ENCODE data around the gene ZMIZ1. TPM values are rescaled to one million over a fixed set of nuclear protein-coding genes. Genes with fewer than 3 reads are reported as not detected.

ZMIZ1 gene
- total RNA-seq, 1 experiment from 2014 or later = 20.4 TPM

DNA sequence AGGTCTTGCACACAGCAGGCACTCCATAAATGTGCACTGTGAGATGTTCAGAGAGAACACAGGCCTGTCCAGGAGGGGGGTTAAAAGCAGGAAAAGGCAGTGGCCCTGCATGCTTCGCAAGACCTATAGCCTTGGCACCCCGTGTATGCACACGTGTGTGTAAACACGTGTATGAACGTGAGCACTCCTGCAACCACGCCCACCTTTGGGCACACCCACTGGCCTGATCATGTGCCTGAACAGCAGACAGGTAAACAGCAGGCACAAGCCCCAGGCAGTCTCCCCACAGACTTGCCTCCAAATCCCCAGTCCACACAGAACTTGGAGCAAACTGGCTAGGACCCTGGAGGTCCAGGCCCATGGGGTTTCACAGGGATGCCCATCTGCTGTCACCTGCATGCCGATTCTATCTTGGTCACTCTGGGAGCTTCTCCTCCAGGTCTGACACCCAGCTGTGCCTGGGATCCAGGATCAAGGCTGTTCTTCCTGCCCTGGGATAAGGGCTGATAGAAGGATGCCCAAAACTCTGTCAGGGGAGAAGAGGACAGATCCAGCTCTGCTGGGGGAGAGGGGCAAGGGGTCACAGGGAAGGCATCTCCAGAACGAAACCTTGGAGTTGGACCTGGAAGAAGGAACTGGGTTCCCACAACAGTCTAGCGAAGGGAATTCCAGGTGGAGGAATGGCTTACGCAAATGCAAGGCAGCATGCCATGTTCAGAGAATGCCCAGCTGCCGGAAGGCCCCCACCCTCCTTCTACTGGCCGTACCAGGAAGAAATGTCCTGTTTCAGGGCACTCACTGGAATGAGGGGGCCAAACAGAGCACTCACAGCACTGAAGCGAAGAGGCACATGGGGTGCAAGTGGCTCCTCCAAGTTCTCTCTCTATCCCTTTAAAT, 14.3 kb upstream of the ZMIZ1 start:
- peaks cover 2% of the 10 kb centered on the region for H3K27me3 ChIP-seq (ENCODE audit: control insufficient read depth, insufficient read depth, low read length)
- no peak overlapping the region for H3K4me3 ChIP-seq (ENCODE audit: insufficient read depth, low read depth, low read length)
- DNase-seq = peak; percentile 17
- no peaks in the 10 kb centered on the region for H3K36me3 ChIP-seq (replicated peaks; ENCODE audit: control insufficient read depth, insufficient read depth, low read length)

DNA sequence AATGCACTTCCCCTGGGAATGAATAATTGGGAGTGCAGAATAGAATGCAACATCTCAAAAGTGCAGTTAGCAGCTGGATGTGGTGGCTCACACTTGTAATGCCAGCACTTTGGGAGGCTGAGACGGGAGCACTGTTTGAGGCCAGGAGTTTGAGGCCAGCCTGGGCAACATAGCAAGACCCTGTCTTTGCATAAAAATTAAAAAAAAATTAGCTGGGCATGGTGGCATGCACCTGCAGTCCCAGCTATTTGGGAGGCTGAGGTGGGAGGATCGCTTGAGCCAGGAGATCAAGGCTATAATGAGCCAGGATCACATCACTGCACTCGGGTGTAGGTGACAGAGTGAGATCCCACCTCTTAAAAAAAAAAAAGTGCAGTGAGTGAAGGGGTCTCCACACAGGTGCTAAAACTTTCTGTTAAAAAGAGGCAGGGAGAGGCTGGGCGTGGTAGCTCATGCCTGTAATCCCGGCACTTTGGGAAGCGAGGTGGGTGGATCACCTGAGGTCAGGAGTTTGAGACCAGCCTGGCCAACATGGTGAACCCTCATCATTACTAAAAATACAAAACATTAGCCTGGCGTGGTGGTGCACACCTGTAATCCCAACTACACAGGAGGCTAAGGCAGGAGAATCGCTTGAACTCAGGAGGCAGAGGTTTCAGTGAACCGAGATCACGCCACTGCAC, 13.5 kb upstream of the ZMIZ1 start:
- H3K36me3 ChIP-seq (replicated peaks; ENCODE audit: control insufficient read depth, insufficient read depth, low read length) = no peaks in the 10 kb centered on the region
- H3K27me3 ChIP-seq (ENCODE audit: control insufficient read depth, insufficient read depth, low read length) = peaks cover 2% of the 10 kb centered on the region
- no peak overlapping the region for H3K4me3 ChIP-seq (ENCODE audit: insufficient read depth, low read depth, low read length)
- no peak for DNase-seq

DNA sequence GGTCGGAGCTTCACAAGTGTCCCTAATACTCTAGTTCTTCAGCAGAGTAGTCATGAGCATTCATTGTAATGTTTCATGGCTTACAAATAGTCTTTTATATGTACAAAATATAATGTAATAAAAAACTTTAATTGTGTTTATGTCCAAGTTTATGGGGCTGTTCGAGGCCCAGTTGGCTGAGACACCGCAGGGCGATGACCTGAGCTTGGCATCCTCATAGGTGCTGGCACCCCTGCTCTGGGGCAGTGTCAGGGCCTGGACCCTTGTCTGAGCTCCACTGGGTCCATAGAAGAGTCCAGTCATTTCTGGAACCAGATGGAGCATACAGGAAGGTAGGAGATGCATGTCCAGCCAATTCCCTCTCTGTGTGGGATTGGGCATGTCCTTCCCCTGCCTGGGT, 12.9 kb upstream of the ZMIZ1 start:
- Histone ChIP-seq H3K4me3 (ENCODE audit: insufficient read depth, low read depth, low read length) (no peak overlapping the region), H3K27me3 (ENCODE audit: control insufficient read depth, insufficient read depth, low read length) (peaks cover 2% of the 10 kb centered on the region), H3K36me3 (replicated peaks; ENCODE audit: control insufficient read depth, insufficient read depth, low read length) (no peaks in the 10 kb centered on the region)
- DNase-seq = peak; percentile 4

DNA sequence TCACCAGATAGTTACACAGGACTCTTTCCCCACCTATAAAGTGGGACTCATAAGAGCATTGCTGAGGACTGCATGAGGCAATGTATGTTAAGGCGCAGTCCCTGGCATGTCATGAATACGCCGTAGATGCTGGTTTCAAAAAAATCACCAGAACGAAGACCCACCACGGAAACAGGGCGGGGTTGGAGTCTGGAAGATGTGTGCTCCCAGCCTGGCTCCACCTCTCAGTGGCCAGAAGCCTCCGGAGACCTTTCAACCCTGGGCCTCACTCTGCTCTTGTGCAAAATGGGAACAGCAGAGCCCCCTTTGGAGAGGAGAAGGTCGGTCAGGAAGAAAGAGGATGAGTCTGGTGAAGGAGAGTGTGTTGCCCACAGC, 12.4 kb upstream of the ZMIZ1 start:
- Histone ChIP-seq H3K36me3 (replicated peaks; ENCODE audit: control insufficient read depth, insufficient read depth, low read length) (no peaks in the 10 kb centered on the region), H3K27me3 (ENCODE audit: control insufficient read depth, insufficient read depth, low read length) (peaks cover 2% of the 10 kb centered on the region)

DNA sequence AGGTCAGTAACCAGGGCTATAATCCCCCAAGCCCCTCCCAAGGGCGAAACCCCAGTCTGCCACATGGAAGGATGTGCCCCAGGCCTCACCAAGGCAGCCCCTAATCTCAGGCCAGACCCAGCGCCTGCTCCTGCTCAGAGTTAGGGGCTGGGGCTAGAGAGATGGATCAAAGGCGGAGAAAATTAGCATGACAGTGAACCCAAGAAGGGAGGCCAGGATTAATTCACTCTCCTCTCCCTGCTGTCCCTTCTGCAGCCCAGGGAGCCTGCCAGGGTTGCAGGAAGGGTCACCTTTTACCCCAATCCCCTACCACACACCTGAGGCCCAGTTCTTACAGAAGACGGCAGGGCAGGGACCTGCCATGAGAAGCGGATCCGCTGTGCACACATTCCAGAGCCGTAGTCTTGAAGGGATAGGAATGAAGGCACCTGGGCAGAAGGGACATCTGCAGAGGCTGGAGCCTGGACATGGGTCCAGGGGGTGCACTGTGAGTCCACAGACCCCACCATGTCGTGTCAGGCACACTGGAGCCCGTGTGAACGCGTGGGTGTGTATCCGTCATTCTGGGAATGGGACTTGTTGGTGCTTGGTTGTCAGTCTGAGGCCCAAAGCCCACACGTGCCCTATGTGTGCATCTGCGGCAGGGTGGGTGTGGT, 11.9 kb upstream of the ZMIZ1 start:
- H3K27me3 ChIP-seq (ENCODE audit: control insufficient read depth, insufficient read depth, low read length) = peaks cover 2% of the 10 kb centered on the region
- H3K4me3 ChIP-seq (ENCODE audit: insufficient read depth, low read depth, low read length) = no peak overlapping the region
- DNase-seq = peak; percentile 86
- no peaks in the 10 kb centered on the region for H3K36me3 ChIP-seq (replicated peaks; ENCODE audit: control insufficient read depth, insufficient read depth, low read length)

More for the DNA sequence above, 12.4 kb upstream of the ZMIZ1 start:
- H3K4me3 ChIP-seq (ENCODE audit: insufficient read depth, low read depth, low read length) = no peak overlapping the region
- DNase-seq = no peak

DNA sequence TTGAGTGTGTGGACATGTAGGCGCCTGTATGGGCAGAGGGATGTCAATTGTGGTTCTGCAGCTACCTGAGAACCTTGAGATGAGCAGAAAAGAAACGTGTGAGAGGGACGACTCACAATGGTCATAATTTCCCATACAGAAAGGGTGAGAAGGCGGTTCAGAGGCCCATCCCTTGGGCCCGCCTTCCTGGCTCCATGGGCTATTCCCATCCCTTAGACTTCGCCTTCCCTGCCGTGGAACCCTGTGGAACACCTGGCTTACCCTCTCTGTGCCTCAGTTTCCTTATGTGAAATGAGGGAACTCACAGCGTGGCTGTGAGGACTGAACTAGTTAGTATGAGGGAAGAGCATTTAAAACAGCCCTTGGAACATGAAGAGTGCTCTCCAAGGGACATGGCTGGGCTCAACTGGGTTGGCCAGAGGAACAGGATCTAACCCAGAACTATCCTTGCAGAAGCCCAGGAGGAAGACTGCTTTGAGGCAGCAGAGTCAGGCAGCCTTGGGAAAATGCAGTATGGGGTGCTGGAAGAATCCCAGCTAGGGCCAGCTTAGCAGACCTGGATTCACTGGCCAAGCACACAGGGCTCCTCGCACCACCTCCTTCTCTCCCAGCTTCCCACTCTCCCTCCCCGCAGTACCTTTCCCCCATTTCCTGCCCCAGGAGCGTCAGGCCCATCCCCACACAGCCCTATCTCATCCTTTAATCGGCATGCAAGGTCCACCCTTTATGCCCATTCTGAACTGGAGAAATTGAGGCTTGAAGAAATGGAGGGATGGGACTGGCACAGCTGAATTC, 11.1 kb upstream of the ZMIZ1 start:
- H3K4me3 ChIP-seq (ENCODE audit: insufficient read depth, low read depth, low read length) = no peak overlapping the region
- no peak for DNase-seq

DNA sequence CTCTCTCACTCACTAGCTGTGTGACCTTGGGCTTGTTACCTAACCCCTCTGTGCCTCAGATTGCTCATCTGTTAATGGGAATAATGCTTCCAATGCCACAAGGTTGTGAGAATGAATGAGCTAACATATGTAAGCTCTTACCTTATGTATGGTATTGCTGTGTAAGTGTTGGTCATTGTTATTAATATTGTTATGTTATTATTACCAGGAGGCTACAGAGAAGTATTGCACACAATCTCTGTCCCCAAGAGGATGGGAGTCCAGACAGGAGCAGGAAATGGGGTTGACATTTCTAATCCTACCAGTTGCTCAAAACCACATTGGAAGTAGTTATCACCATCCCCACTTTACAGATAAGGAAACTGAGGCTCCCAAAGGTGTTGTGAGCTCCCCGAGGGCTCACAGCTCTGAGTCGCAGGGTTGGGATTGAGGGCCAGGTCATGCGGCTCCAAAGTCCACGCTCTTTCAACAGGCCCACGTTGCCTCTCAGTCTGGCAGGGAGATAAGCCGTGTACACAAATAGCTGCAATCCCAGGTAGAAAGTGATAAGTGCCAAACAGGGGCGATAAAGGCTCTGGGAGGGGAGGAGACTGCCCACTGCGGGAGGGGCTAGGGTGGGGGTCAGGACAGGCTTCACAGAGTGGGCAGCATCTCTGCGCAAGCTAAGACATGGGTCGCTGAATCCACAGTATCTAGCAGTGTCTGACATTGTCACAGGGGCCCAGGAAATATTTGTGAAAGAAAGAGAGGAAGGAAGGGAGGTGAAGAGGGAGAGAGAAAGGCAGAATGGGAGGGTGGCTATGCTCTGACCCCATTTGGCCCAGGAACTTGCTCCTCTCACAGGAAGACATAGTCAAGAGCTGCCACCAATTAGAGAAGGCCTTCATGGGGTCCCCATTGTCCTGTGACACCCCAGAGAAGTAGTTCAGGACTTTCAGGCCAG, 9.6 kb upstream of the ZMIZ1 start:
- Histone ChIP-seq H3K36me3 (replicated peaks; ENCODE audit: control insufficient read depth, insufficient read depth, low read length) (no peaks in the 10 kb centered on the region), H3K4me3 (ENCODE audit: insufficient read depth, low read depth, low read length) (no peak overlapping the region), H3K27me3 (ENCODE audit: control insufficient read depth, insufficient read depth, low read length) (peaks cover 2% of the 10 kb centered on the region)
- no peak for DNase-seq

More for the DNA sequence above, 11.1 kb upstream of the ZMIZ1 start:
- H3K27me3 ChIP-seq (ENCODE audit: control insufficient read depth, insufficient read depth, low read length) = peaks cover 2% of the 10 kb centered on the region
- H3K36me3 ChIP-seq (replicated peaks; ENCODE audit: control insufficient read depth, insufficient read depth, low read length) = no peaks in the 10 kb centered on the region

DNA sequence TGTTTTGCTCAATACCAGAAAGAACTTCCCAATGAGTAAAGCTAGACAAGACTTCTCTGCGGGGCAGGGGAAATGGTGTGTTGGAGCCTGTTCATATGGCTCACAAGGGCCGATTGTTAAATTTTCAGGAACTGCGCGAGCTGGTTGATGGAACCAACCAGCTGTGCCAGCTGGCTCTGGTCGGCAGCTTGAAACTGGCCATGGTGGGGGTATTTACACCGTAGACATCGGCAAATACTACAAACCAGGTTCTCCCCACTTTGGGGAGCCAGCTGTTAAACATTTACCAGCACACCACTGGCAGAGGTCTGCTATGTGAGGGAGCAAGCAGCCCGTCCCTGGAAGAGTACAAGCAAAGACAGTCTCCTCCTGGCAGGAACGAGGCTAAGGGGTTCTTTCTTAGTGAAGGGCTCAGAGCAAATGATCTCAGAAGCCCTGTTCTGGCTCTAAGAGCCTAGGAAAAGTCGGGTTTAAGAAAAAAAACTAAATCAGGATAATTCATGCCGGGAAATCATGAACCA, 8.8 kb upstream of the ZMIZ1 start:
- no peaks in the 10 kb centered on the region for H3K36me3 ChIP-seq (replicated peaks; ENCODE audit: control insufficient read depth, insufficient read depth, low read length)
- H3K4me3 ChIP-seq (ENCODE audit: insufficient read depth, low read depth, low read length) = no peak overlapping the region
- H3K27me3 ChIP-seq (ENCODE audit: control insufficient read depth, insufficient read depth, low read length) = peaks cover 2% of the 10 kb centered on the region
- DNase-seq = no peak

DNA sequence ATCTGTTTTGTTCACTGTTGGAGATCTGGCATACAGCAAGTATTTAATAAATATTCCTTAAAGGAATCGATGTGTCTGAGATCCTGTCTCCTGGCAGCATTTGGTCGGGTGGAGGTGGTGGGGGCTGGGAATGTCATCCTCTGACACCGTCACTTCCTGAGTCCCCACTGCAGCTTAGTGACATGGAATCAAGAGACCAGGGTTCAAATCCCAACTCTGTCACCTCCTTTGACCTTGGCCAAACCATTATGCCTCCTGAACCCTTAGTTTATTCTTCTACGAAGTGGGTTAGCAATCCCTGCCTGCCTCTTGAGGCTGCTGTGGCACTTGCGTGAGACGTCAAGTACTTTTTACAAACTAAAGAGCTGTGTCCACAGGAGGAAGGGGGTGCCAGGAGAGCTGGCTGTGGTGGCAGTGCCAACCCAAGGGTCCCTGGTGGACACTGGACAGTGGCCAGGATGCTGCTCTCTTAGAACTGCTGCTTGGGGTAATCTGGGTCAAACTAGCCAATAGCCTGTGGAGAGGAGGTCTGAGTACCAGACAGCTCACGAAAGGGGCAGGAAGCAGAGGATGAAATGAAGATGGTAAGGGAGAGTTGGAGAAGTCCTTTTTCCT, 8.0 kb upstream of the ZMIZ1 start:
- Histone ChIP-seq H3K27me3 (ENCODE audit: control insufficient read depth, insufficient read depth, low read length) (peaks cover 2% of the 10 kb centered on the region), H3K36me3 (replicated peaks; ENCODE audit: control insufficient read depth, insufficient read depth, low read length) (no peaks in the 10 kb centered on the region), H3K4me3 (ENCODE audit: insufficient read depth, low read depth, low read length) (no peak overlapping the region)
- DNase-seq = no peak

DNA sequence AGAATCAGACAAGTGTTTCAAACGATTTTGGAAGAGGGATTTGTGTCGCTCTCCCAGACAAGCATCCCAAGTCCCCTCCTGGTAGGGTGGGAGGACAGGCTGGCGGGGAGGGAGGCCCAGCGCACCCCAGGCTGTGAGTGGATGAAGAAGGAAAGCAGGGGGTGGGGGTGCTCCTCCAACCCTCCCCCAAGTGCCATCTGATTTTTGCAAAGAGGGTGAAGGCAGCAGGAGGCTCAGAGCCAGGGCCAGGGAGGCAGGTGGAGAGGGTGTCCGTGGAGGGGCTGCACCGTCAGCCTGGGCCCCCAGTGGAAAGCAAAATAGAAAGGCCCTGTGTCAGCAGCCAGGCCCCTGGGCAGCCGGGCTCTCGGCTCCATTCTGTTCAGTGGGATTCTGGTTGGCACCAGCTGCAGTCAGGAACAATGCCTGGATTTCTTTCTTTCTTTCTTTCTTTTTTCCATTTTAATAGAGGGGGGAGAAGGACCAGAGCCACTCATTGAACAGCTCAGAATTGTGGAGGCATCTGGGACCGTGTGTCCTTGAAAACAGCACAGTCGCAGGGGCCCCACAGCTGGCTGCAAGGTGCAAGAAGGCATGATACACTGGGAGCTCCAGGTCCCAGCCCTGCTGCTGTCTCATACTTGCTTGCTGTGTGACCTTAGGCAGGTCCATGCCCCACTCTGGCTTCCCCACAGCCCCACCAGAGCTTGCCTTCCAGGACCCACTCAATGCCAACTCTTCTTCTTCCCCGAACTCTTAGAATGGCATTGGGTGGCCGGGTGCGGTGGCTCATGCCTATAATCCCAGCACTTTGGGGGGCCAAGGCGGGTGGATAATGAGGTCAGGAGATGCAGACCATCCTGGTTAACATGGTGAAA, 7.1 kb upstream of the ZMIZ1 start:
- no peaks in the 10 kb centered on the region for H3K36me3 ChIP-seq (replicated peaks; ENCODE audit: control insufficient read depth, insufficient read depth, low read length)
- H3K4me3 ChIP-seq (ENCODE audit: insufficient read depth, low read depth, low read length) = no peak overlapping the region
- peaks cover 2% of the 10 kb centered on the region for H3K27me3 ChIP-seq (ENCODE audit: control insufficient read depth, insufficient read depth, low read length)
- DNase-seq = no peak

DNA sequence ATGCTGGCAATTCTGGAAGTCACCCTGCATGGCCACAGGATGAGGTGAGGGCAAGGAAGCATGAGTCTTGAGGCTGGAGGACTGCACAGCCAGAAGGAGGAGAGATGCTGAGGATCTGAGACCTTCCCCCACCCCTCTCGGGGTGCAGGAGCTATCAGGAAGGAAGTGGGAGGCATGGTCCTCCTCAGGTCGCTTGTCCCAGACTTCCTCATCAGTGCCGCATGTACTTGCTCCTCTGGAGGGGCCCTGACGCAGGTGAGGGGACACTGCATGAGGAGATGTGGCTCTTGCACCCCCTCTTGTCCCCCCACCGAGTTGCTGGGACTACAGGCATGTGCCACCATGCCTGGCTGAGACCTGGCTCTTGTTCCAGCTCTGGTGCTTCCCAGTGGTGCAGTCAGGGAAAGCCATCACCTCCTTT, 5.7 kb upstream of the ZMIZ1 start:
- DNase-seq = no peak
- H3K4me3 ChIP-seq (ENCODE audit: insufficient read depth, low read depth, low read length) = no peak overlapping the region
- H3K27me3 ChIP-seq (ENCODE audit: control insufficient read depth, insufficient read depth, low read length) = peaks cover 3% of the 10 kb centered on the region; the same call in 1 of the 2 replicates
- H3K36me3 ChIP-seq (replicated peaks; ENCODE audit: control insufficient read depth, insufficient read depth, low read length) = no peaks in the 10 kb centered on the region

All from H7 (cell line).